HepG2 (cell line): ENCODE data around the gene MRPS11. TPM values are rescaled to one million over a fixed set of nuclear protein-coding genes. Genes with fewer than 3 reads are reported as not detected.

Experiments used
- ATAC-seq: fragments of 200-7000 bp; cut with Tn5 transposase; 3 replicates; pipeline ENCODE4 v1.9.1; 2020; ENCODE audit warnings: mild to moderate bottlenecking, moderate library complexity
- BruUV-seq: library from RNA; stranded (reverse); fragments of 400-500 nt; replicated peaks from 2 replicates; lab custom pipeline; 2021; lab: Mats Ljungman, UMichigan
- CTCF ChIA-PET: fragments of 300-600 bp; formaldehyde crosslinking; extraction: SDS; loops from one replicate; lab custom pipeline; 2021; ENCODE audit warnings: low total read pairs, inconsistent platforms, low intra/inter-chr PET ratio; lab: Yijun Ruan, JAX
- POLR2A ChIA-PET: fragments of 350-600 bp; sonication (Branson Sonifier 250); formaldehyde crosslinking; loops from one replicate; lab custom pipeline; 2020; ENCODE audit warnings: antibody characterized with exemption, inconsistent platforms; lab: Yijun Ruan, JAX
- DNase-seq: peaks from one replicate; pipeline ENCODE4 v3.0.0-alpha.2; 2015; ENCODE audit warnings: low spot score
- FAIRE-seq: peaks from 3 replicates; lab custom pipeline; 2011; peaks lifted over from hg19 to GRCh38; lab: Jason Lieb, UNC
- H2AFZ ChIP-seq: one replicate; pipeline ENCODE4 v1.6.1; 2011; ENCODE audit warnings: low read length, inconsistent platforms
- H3K27ac ChIP-seq: fragments of 300-600 bp; 3 replicates; pipeline ENCODE4 v1.8.0; 2011; ENCODE audit warnings: mixed run types, mild to moderate bottlenecking, mixed read lengths, low read length, inconsistent platforms; ENCODE audit not compliant: insufficient read depth; ENCODE audit errors: extremely low read length
- H3K27me3 ChIP-seq, 2 experiments: fragments of 200-600 bp in 1 of 2; 2 replicates in 1 of 2; 3 replicates in 1 of 2; pipeline versions ENCODE4 v1.6.0 to v1.8.0; 2011; ENCODE audit warnings: low read length in 2 of 2, mild to moderate bottlenecking in 2 of 2, moderate library complexity in 2 of 2, inconsistent platforms in 1 of 2; ENCODE audit not compliant: insufficient read depth in 2 of 2, control insufficient read depth in 1 of 2
- H3K36me3 ChIP-seq, 2 experiments: fragments of 200-600 bp in 1 of 2; replicated peaks in 1 of 2; 2 replicates in 1 of 2; 3 replicates in 1 of 2; pipeline versions ENCODE4 v1.5.1 to v1.8.0; 2011; ENCODE audit warnings: low read length in 2 of 2, inconsistent platforms in 1 of 2; ENCODE audit not compliant: insufficient read depth in 2 of 2, control insufficient read depth in 1 of 2
- H3K4me1 ChIP-seq: 2 replicates; pipeline ENCODE4 v1.5.1; 2012; ENCODE audit warnings: low read length, inconsistent platforms; ENCODE audit not compliant: insufficient read depth
- H3K4me2 ChIP-seq: 2 replicates; pipeline ENCODE4 v1.6.0; 2011; ENCODE audit warnings: low read depth, low read length, inconsistent platforms
- H3K4me3 ChIP-seq, 3 experiments: fragments of 200-600 bp in 1 of 3; sonication (generic), shearing (Covaris generic) in 1 of 3; replicated peaks in 1 of 3; 2 replicates each; pipeline ENCODE4 v1.5.1; 2011 to 2016; ENCODE audit warnings: low read length in 3 of 3, inconsistent platforms in 2 of 3, low read depth in 2 of 3, mild to moderate bottlenecking in 2 of 3, control low read depth in 1 of 3, mixed read lengths in 1 of 3; ENCODE audit not compliant: insufficient read depth in 1 of 3
- H3K79me2 ChIP-seq: one replicate; pipeline ENCODE4 v1.6.1; 2011; ENCODE audit warnings: low read length, inconsistent platforms; ENCODE audit not compliant: insufficient read depth
- H3K9ac ChIP-seq: 2 replicates; pipeline ENCODE4 v1.6.0; 2011; ENCODE audit warnings: mild to moderate bottlenecking, low read depth, low read length, inconsistent platforms; ENCODE audit not compliant: insufficient read depth
- H3K9me3 ChIP-seq: 2 replicates; pipeline ENCODE4 v1.5.1; 2012; ENCODE audit warnings: mild to moderate bottlenecking, low read length
- H4K20me1 ChIP-seq: 2 replicates; pipeline ENCODE4 v1.6.0; 2011; ENCODE audit warnings: inconsistent platforms, mild to moderate bottlenecking, low read length, moderate library complexity; ENCODE audit not compliant: insufficient read depth
- ARID2 ChIP-seq: sonication (generic); formaldehyde crosslinking; IDR thresholded peaks from 2 replicates; pipeline ENCODE4 v1.8.1; 2022; ENCODE audit warnings: mild to moderate bottlenecking, missing genetic modification reagents, borderline replicate concordance
- ARNTL ChIP-seq: sonication (generic); formaldehyde crosslinking; IDR thresholded peaks from 2 replicates; pipeline ENCODE4 v1.4.0; 2020; ENCODE audit warnings: mild to moderate bottlenecking, missing genetic modification reagents
- ATF7-NPFF ChIP-seq: sonication (generic); formaldehyde crosslinking; IDR thresholded peaks from 2 replicates; pipeline ENCODE4 v1.8.1; 2023; ENCODE audit warnings: mild to moderate bottlenecking, low read depth, missing genetic modification reagents, moderate library complexity
- BCL3 ChIP-seq: sonication (generic); formaldehyde crosslinking; IDR thresholded peaks from 2 replicates; pipeline ENCODE4 v1.5.1; 2020; ENCODE audit warnings: mild to moderate bottlenecking, missing genetic modification reagents, moderate library complexity
- FOXK2 ChIP-seq: fragments of 450-650 bp; IDR thresholded peaks from 2 replicates; pipeline ENCODE4 v1.6.1; 2016
- HMGA1 ChIP-seq: sonication (generic); formaldehyde crosslinking; conservative IDR thresholded peaks from 2 replicates; pipeline ENCODE4 v1.4.0; 2020; ENCODE audit warnings: missing genetic modification reagents
- MEF2D ChIP-seq: sonication (generic); formaldehyde crosslinking; IDR thresholded peaks from 2 replicates; pipeline ENCODE4 v1.5.1; 2020; ENCODE audit warnings: mild to moderate bottlenecking, missing genetic modification reagents
- NR3C1 ChIP-seq: sonication (generic); formaldehyde crosslinking; IDR thresholded peaks from 2 replicates; pipeline ENCODE4 v1.4.0; 2020; ENCODE audit warnings: missing genetic modification reagents
- RFXAP ChIP-seq: sonication (generic); formaldehyde crosslinking; IDR thresholded peaks from 2 replicates; pipeline ENCODE4 v1.4.0; 2020; ENCODE audit warnings: missing genetic modification reagents, borderline replicate concordance
- SKI ChIP-seq: fragments of 450-650 bp; IDR thresholded peaks from one replicate; pipeline ENCODE4 v1.6.1; 2018; ENCODE audit warnings: mild to moderate bottlenecking; ENCODE audit not compliant: partially characterized antibody
- SYNCRIP ChIP-seq: fragments of 200-400 bp; formaldehyde crosslinking; IDR thresholded peaks from 2 replicates; pipeline ENCODE4 v1.6.1; 2018; ENCODE audit warnings: mild to moderate bottlenecking, low read depth, low read length; ENCODE audit not compliant: insufficient read depth
- THAP9 ChIP-seq: sonication (generic); formaldehyde crosslinking; IDR thresholded peaks from 2 replicates; pipeline ENCODE4; 2020; ENCODE audit warnings: missing genetic modification reagents, mild to moderate bottlenecking, borderline replicate concordance
- UBTF ChIP-seq: sonication (generic); formaldehyde crosslinking; IDR thresholded peaks from 2 replicates; pipeline ENCODE4 v1.4.0; 2020; ENCODE audit warnings: mild to moderate bottlenecking, missing genetic modification reagents
- ZNF234 ChIP-seq: sonication (generic); formaldehyde crosslinking; conservative IDR thresholded peaks from 2 replicates; pipeline ENCODE4 v1.5.1; 2020; ENCODE audit warnings: mild to moderate bottlenecking, missing genetic modification reagents
- ZNF282 ChIP-seq: fragments of 450-650 bp; IDR thresholded peaks from 2 replicates; pipeline ENCODE4 v1.6.1; 2018; ENCODE audit not compliant: partially characterized antibody
- ZNF33B ChIP-seq: sonication (generic); formaldehyde crosslinking; IDR thresholded peaks from 2 replicates; pipeline ENCODE4 v1.5.1; 2020; ENCODE audit warnings: mild to moderate bottlenecking, missing genetic modification reagents
- ZNF44 ChIP-seq: sonication (generic); formaldehyde crosslinking; IDR thresholded peaks from 2 replicates; pipeline ENCODE4 v1.5.1; 2020; ENCODE audit warnings: mild to moderate bottlenecking, missing genetic modification reagents
- ZNF703 ChIP-seq: sonication (generic); formaldehyde crosslinking; IDR thresholded peaks from 2 replicates; pipeline ENCODE4 v1.5.1; 2020; ENCODE audit warnings: missing genetic modification reagents, mild to moderate bottlenecking, moderate library complexity, borderline replicate concordance
- in situ Hi-C: cut with HindIII; loops from 2 replicates; pipeline ENCODE4 v1.10.0; 2017; ENCODE audit warnings: low pct_unique_long_range_greater_than_20kb; ENCODE audit not compliant: extremely low pct_ligation_motif_present
- intact Hi-C: fragments of 100-400 bp; cut with micrococcal nuclease; formaldehyde crosslinking; loops from one replicate; pipeline ENCODE4 v1.10.0; 2022; ENCODE audit not compliant: unreplicated experiment
- polyA plus RNA-seq, 8 experiments: library from polyadenylated mRNA; depleted of rRNA in 3 of 8; stranded (reverse) in 7 of 8; unstranded in 1 of 8; fragments of >200 nt; fragmentation: Illumina TruSeq in 4 of 8; extraction: Trizol in 4 of 8; gene quantifications; 2 replicates each; pipeline versions ENCODE4 v1.2.1 to v1.2.3, GENCODE V29; 2011 to 2016; ENCODE audit warnings: low read depth in 4 of 8, missing spikeins in 1 of 8, mixed read lengths in 1 of 8; ENCODE audit not compliant: insufficient read depth in 1 of 8
- total RNA-seq, 5 experiments: library from RNA; depleted of rRNA; stranded (reverse); fragments of >200 nt; fragmentation: Illumina TruSeq; extraction: Trizol; gene quantifications; 2 replicates each; pipeline ENCODE4 v1.2.3, GENCODE V29; 2016; ENCODE audit warnings: low read depth in 1 of 5

MRPS11 gene
- total and polyA plus RNA-seq, 2 of the 13 experiments (the other 11 are each of a cell fraction or from before 2014, with no cell fraction given) = 50.1 to 72.7 TPM

- no peak for TF ChIP-seq THAP9 (CRISPR knock-in tag)
- TF ChIP-seq NR3C1 (CRISPR knock-in tag) = no peak
- TF ChIP-seq ZNF33B = no peak
- TF ChIP-seq SKI = no peak
- no peak for TF ChIP-seq FOXK2
- no peak for TF ChIP-seq SYNCRIP
Measured at GRCh38 chr15:88509321-88509720, 41.8 kb downstream of the MRPS11 start (continued).

GRCh38 chr15:88509964-88510363, 42.5 kb downstream of the MRPS11 start:
- Histone ChIP-seq H3K4me1 (no peaks in the 10 kb centered on the region), H3K36me3 (peaks cover 0 to 6% of the 10 kb centered on the region in 2 experiments; a peak in 2 of 5 replicates), H3K9ac (no peak overlapping the region), H3K27ac (no peak overlapping the region), H3K79me2 (no peaks in the 10 kb centered on the region), H3K9me3 (no peaks in the 10 kb centered on the region), H3K4me3 (no peak overlapping the region), H3K27me3 (no peaks in the 10 kb centered on the region), H4K20me1 (no peaks in the 10 kb centered on the region), H3K4me2 (no peak overlapping the region), H2AFZ (no peak overlapping the region)
- FAIRE-seq = no peak
- no peak for DNase-seq
- POLR2A ChIA-PET = no interaction called here
- intact Hi-C loops = no loop called here
- in situ Hi-C loops = no loop called here
- CTCF ChIA-PET = no interaction called here
- no peak for ATAC-seq
- BruUV-seq = no TSS peak
- TF ChIP-seq ZNF234 = no peak
- no peak for TF ChIP-seq UBTF (CRISPR knock-in tag)
- no peak for TF ChIP-seq MEF2D (CRISPR knock-in tag)
- no peak for TF ChIP-seq HMGA1
- TF ChIP-seq ARID2 (CRISPR knock-in tag) = no peak
- no peak for TF ChIP-seq BCL3
- no peak for TF ChIP-seq RFXAP (CRISPR knock-in tag)
- no peak for TF ChIP-seq ARNTL
- no peak for TF ChIP-seq ATF7-NPFF
- TF ChIP-seq ZNF282 = no peak
- no peak for TF ChIP-seq ZNF44 (CRISPR knock-in tag)
- no peak for TF ChIP-seq ZNF703 (CRISPR knock-in tag)
